WI38 (cell line): ENCODE measurements around the gene SOHLH1.

ENCODE experiments used
- H3K4me3 ChIP-seq: 2 replicates; pipeline ENCODE4 v1.5.1; 2011; ENCODE audit warnings: low read depth, mild to moderate bottlenecking, control low read depth, low read length
- CTCF ChIP-seq: IDR thresholded peaks from 2 replicates; pipeline ENCODE4 v1.5.1; 2012; ENCODE audit warnings: low read depth, mild to moderate bottlenecking, control low read depth, low read length

Gene SOHLH1

GRCh38 chr9:135718616-135719015, 19.3 kb upstream of the SOHLH1 start:
- H3K4me3 ChIP-seq, result no peak overlapping the region
- TF ChIP-seq CTCF, result no peak

- H3K4me3 ChIP-seq, result no peak overlapping the region
- no peak for TF ChIP-seq CTCF
Measured at GRCh38 chr9:135717410-135717809, 18.1 kb upstream of the SOHLH1 start.

GRCh38 chr9:135716045-135716444, 16.8 kb upstream of the SOHLH1 start:
- H3K4me3 ChIP-seq, result no peak overlapping the region
- no peak for TF ChIP-seq CTCF

- no peak overlapping the region for H3K4me3 ChIP-seq
- TF ChIP-seq CTCF, result no peak
Measured at GRCh38 chr9:135715056-135715595, 15.8 kb upstream of the SOHLH1 start.

- TF ChIP-seq CTCF, result no peak
- no peak overlapping the region for H3K4me3 ChIP-seq
Measured at GRCh38 chr9:135714242-135715055, 15.2 kb upstream of the SOHLH1 start.

GRCh38 chr9:135712613-135713295, 13.5 kb upstream of the SOHLH1 start:
- no peak for TF ChIP-seq CTCF
- H3K4me3 ChIP-seq, result no peak overlapping the region

GRCh38 chr9:135711881-135712280, 12.6 kb upstream of the SOHLH1 start:
- no peak for TF ChIP-seq CTCF
- no peak overlapping the region for H3K4me3 ChIP-seq
